HG03066 (cell line): ENCODE data around the gene COL2A1.

Experiments used
- ATAC-seq: cut with Tn5 transposase; IDR thresholded peaks from one replicate; pipeline ENCODE4 v1.9.1; 2021; ENCODE audit warnings: low read depth; ENCODE audit not compliant: unreplicated experiment

COL2A1 gene

GRCh38 chr12:48004053-48004941 lies at the start of gene COL2A1:
COL2A1 (minus strand) TSS chr12:48004476; CDS start chr12:48004321, 155 bp downstream.
- no peak for ATAC-seq

- ATAC-seq: no peak
Measured at GRCh38 chr12:48053883-48054282, 49.6 kb upstream of the COL2A1 start.

- ATAC-seq: no peak
Measured at GRCh38 chr12:48053122-48053521, 48.8 kb upstream of the COL2A1 start.

GRCh38 chr12:48051681-48052080 lies 47.4 kb upstream of the COL2A1 start:
- ATAC-seq: no peak

DNA sequence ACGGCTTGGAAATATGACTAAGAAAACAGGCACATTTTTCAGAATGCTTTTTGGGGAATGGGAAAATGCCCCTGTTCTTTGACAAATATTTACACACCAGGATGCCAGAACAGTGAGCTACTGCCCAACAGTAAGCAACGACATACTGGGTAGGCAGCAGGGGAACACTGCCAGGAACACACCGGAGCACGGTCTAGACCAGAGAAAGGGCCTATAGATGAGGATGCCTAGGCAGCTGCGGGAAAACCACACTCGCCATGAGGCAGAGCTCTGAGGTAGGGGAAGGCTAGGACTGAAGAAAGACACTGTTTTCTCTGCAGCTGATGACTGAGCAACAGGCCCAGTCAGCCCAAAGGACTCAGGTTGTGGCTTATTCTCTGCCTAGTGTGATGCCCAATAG lies 45.9 kb upstream of the COL2A1 start:
- ATAC-seq: no peak

GRCh38 chr12:48045965-48046518 lies 41.8 kb upstream of the COL2A1 start:
- ATAC-seq: no peak

DNA sequence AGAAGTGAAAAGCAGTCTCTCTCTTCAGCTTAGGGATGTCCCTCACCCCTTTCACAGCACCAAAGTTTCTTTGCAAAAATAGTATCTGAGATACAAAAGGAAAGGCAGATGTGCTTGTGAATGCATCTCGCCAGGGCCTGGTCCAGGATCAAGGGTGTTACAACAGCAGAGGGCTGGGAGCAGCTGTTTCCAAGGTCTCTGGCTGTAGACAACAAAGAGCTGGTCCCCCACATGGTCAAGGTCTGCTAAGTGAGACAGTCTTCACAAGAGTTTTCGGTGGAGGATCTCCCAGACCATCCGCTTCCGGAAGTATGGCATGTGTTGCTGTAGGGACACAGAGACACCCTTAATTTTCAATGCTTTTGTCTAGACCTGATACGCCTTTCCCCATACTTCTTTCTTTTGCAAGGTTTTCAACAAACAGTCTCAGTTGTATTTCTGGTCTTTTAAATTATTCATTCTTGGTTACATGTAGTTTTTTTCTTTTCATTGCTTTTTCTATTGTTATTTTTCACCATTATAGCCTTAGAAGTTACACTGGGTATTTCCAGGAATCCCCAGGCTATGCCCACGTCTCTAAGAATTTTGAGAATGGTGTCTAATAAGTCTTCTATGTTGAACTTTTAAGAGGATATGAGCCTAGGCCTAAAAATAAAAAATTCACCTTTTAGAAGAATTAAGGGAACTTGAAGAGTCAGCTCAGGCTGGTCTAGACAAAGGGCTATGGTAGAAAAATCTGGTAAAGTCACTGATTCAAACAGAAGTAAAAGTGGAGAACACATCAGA lies 41.0 kb upstream of the COL2A1 start:
- no peak for ATAC-seq

DNA sequence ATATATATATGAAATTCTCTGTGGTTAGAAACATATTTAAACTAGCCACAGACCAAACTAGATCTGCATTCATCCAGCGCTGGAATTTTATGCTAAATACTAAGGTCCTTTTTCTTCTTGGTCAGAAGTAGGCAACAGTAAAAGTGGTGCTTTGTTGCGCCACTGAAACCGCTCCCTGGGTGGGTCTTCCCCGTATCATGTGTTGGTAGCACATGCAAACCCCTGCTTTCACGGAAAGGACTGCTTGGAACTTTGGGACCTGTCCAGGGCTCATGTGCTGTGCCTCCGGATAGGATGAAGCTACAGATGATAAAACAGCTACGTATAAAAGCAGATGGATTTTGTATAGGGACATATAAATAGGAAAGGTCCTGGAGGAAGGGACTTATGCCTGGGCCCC lies 40.1 kb upstream of the COL2A1 start:
- no peak for ATAC-seq

GRCh38 chr12:48043771-48044170 lies 39.5 kb upstream of the COL2A1 start:
- ATAC-seq: no peak

DNA sequence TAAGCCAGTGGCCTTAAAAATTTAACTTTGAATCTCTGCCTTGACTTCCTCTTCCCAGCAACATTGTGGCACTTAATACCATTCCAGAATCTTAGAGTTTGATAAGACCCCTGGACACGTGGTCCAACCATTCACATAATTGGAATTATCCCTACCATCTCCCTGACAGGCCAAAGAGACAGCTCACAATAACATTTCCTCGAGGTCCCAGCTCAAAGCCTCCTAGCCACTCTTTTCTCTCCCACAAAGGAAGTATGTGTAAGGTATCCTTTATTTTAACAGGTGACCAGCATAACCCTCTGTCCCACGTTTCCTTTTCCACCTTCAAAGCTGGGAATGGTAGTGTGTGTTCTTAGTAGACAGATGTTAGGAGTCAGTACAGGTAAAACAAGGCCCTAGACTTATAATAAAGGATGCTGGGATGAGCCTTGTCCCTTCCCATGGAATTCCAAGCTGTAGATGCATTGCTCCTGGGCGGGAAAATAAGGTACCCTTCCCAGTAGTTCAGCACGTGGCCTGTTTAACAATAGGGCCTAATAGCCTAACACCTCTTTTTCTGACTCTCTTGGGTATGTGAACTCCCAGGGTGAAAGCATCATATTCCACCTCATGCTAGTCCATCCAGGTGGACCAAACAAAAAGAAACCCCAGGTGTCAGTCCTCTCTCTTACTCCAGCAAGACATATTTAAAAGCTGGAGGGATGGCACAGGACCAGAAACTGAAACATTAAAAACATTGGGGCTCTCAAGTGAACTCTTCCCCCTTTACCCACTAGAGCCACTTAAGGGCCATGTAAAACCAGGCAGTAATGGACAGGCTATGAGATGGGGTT lies 37.5 kb upstream of the COL2A1 start:
- ATAC-seq: no peak

DNA sequence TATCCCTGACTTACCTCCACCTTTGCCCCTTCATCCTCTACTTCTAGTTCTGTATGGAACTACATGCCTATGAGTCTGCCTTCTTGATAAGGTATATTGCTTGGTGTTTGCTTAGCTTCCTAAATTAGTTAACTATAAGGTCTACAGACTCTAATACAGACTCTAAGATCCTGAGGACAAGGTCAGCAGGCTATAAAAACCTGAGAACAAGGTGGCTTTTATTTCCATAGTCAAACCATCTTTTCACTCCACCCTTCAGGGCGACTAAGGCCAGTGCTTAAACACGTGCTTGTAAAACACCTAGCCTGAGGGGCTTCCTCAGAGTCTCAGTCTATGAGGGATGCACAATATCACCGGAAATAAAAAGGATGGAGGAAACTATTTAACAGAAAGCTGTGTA lies 36.1 kb upstream of the COL2A1 start:
- ATAC-seq: no peak

DNA sequence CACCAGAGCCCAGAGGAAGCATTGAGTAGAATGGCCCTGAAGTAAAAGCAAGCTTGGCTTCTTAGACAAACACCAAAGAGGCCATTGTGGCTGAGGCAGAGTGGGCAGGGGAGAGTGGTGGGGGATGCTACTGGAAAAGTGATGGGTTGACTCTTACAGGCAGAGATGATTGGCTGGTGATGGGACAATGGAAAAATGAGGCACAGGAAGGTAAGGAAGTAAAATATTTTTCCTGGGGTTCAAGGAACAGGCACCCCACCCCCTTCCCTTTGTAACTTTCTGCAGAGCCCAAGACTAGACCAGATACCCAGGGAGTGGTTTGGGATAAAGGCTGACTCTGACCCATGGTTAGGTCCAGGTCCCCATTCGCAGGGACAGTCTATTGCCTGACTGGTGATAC lies 34.9 kb upstream of the COL2A1 start:
- ATAC-seq: no peak

- ATAC-seq: no peak
Measured at GRCh38 chr12:48038085-48038484, 33.8 kb upstream of the COL2A1 start.

DNA sequence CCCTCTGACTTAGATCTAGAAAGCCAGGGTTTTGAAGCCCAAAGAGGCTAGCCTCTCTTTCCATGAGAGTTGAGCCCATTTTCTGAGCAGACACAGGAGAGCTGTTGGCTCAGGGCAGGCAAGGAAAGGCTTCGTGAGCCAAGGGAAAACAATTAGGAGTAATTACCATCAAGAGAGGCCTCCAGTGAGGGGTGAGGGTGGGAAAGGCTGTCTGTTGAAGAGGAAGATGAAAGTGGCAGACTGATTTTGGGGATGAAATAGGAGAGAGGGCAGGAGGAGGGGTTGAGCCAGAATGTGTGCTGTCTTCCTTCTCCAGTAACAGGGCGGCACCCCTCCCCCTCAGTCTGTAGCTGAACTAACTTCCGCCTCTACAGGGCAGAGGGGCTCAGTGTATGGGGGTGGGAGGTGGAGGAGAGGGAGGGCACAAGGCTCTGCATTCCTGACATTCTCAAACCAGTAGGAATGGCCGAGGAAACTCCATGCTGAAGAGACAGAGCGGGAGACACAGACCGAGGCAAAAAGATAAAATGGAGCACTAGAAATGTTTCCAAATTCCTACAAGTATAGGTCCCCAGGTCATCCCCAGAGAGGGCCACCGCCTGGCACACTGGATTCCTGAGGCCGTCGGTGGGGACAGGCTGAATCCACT lies 33.1 kb upstream of the COL2A1 start:
- no peak for ATAC-seq

GRCh38 chr12:48036818-48037217 lies 32.5 kb upstream of the COL2A1 start:
- no peak for ATAC-seq

DNA sequence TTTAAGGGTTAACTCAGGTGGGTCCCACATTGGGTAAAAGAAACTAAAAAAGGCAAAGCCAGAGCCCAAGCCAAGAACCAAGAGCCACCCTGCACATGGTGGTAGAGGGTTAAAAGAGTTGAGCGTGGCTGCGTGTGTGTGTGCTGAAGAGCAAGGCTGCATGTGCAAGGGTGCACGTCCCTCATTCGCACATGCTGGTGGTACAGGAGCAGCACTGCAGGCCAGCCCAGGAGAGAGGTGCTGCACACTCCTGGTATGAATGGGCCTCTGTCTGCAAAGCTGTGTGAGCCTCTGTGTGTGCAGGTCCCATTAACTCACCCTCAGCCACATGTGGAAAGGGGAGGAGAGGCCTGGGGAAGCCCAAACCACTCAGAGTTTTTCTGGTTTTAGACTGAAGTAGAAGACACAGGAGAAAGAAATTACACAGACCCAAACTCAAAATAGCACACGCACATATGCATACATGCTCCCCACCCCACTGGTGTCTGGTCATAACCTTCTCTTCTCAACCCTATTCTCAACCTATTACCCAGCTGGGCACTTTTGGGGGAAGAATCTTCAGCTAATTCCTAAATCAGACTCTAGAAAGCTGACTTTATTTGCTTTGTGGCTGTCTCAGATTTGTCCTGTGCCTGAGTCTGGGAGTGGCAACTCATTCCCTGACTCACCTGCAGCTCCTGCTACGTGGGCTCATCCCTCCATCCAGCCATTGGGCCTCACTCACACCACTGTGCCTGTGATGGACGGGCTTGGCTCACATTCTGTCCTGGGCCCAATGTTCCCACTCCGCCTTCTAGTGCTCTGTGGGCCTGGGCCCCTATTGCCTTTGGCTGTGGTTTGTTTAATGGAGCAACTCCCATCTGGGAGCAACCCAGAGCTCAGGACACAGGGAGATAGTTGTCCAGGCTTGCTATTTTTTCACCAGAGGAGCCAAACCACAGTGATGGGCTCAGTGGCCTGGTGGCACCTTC lies 30.8 kb upstream of the COL2A1 start:
- no peak for ATAC-seq

- no peak for ATAC-seq
Measured at GRCh38 chr12:48033451-48033850, 29.2 kb upstream of the COL2A1 start.

DNA sequence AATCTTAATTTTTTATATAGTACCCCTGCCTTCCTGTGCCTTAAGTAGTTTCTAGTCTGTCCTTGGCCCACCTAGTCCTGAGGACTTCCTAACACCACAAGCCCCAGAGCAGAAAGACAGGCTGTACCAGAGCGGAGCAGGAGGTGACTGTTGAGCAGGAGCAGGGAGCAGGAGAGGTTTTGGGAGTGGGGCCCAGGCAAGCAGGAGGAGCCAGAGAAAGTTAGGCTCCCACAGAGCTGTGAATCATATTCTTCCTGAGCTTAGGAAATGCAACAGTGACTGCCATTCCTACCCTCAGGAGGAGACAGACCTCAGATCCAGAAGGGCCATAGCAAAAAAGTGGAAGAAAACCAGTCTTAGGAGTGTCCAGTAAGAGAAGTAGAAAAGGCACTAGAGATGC lies 28.3 kb upstream of the COL2A1 start:
- no peak for ATAC-seq
